GM13976 (cell line): Measurements from ENCODE around the gene AQP2.

ENCODE experiments used
- DNase-seq: peaks from one replicate; pipeline ENCODE4 v3.0.0; 2012; ENCODE audit warnings: low spot score
- CTCF ChIP-seq: IDR thresholded peaks from 2 replicates; pipeline ENCODE4 v1.5.1; 2012; ENCODE audit warnings: borderline replicate concordance, mild to moderate bottlenecking; ENCODE audit not compliant: insufficient read depth; ENCODE audit errors: extremely low read depth, missing control alignments, control extremely low read depth
- in situ Hi-C: fragments of 300-500 bp; cut with MboI; formaldehyde crosslinking; loops from one replicate; pipeline ENCODE4 v1.12.0; 2022; ENCODE audit warnings: low sequenced_read_pairs, mixed read lengths, inconsistent platforms; ENCODE audit not compliant: unreplicated experiment

AQP2 gene

GRCh38 chr12:50006280-50006679, 55.7 kb downstream of the AQP2 start:
- DNase-seq = no peak
- in situ Hi-C loops = no loop called here
- TF ChIP-seq CTCF = no peak

- no peak for DNase-seq
- in situ Hi-C loops = no loop called here
These were observed 56.4 kb downstream of the AQP2 start for GRCh38 chr12:50006754-50007442.

More at GRCh38 chr12:50006754-50007442, 56.4 kb downstream of the AQP2 start:
- TF ChIP-seq CTCF = no peak
